ENCODE measurements around the gene SDK2. TPM values are rescaled to one million over a fixed set of nuclear protein-coding genes. Genes with fewer than 3 reads are reported as not detected.

SDK2 gene
- total and polyA plus RNA-seq, 2 donors, result 0.66 to 0.87 TPM

GRCh38 chr17:73641826-73642600 is 2.2 kb downstream of the SDK2 start:
- 41% methylated on average over 12 of the region's 12 CpGs for WGBS
- no peak for DNase-seq (ENCODE audit: low read depth in 6 of 9, low spot score in 9 of 9)

GRCh38 chr17:73640691-73641090 is 3.6 kb downstream of the SDK2 start:
- WGBS, result 92% methylated on average over 4 of the region's 4 CpGs
- no peak overlapping the region for H3K4me3 ChIP-seq (ENCODE audit: low read length in 2 of 2)
- peaks cover 3 to 8% of the 10 kb centered on the region in 2 donors for H3K4me1 ChIP-seq (ENCODE audit: control insufficient read depth in 2 of 2, insufficient read depth in 2 of 2, low read length in 2 of 2)
- no peaks in the 10 kb centered on the region for H3K36me3 ChIP-seq (ENCODE audit: control insufficient read depth in 2 of 2, insufficient read depth in 2 of 2, low read length in 1 of 2)
- H3K27ac ChIP-seq (ENCODE audit: low read depth in 1 of 2, low read length in 1 of 2), result no peak overlapping the region
- no peak for DNase-seq (ENCODE audit: low read depth in 6 of 9, low spot score in 9 of 9)
- peaks cover 45 to 58% of the 10 kb centered on the region in 2 donors for H3K27me3 ChIP-seq (ENCODE audit: control insufficient read depth in 2 of 2, insufficient read depth in 1 of 2, low read length in 1 of 2)
- H3K9me3 ChIP-seq (ENCODE audit: control insufficient read depth in 2 of 2, insufficient read depth in 1 of 2, low read length in 1 of 2), result no peaks in the 10 kb centered on the region

More at GRCh38 chr17:73641826-73642600, 2.2 kb downstream of the SDK2 start:
- no peaks in the 10 kb centered on the region for H3K9me3 ChIP-seq (ENCODE audit: control insufficient read depth in 2 of 2, insufficient read depth in 1 of 2, low read length in 1 of 2)
- H3K4me3 ChIP-seq (ENCODE audit: low read length in 2 of 2), result no peak overlapping the region
- H3K36me3 ChIP-seq (ENCODE audit: control insufficient read depth in 2 of 2, insufficient read depth in 2 of 2, low read length in 1 of 2), result no peaks in the 10 kb centered on the region
- no peak overlapping the region for H3K27ac ChIP-seq (ENCODE audit: low read depth in 1 of 2, low read length in 1 of 2)
- peaks cover 3 to 8% of the 10 kb centered on the region in 2 donors for H3K4me1 ChIP-seq (ENCODE audit: control insufficient read depth in 2 of 2, insufficient read depth in 2 of 2, low read length in 2 of 2)
- H3K27me3 ChIP-seq (ENCODE audit: control insufficient read depth in 2 of 2, insufficient read depth in 1 of 2, low read length in 1 of 2), result peaks cover 58 to 71% of the 10 kb centered on the region in 2 donors

GRCh38 chr17:73639932-73640331 is 4.3 kb downstream of the SDK2 start:
- no peak for DNase-seq (ENCODE audit: low read depth in 6 of 9, low spot score in 9 of 9)
- Histone ChIP-seq H3K36me3 (ENCODE audit: control insufficient read depth in 2 of 2, insufficient read depth in 2 of 2, low read length in 1 of 2) (no peaks in the 10 kb centered on the region), H3K27ac (ENCODE audit: low read depth in 1 of 2, low read length in 1 of 2) (no peak overlapping the region), H3K27me3 (ENCODE audit: control insufficient read depth in 2 of 2, insufficient read depth in 1 of 2, low read length in 1 of 2) (peaks cover 37 to 53% of the 10 kb centered on the region in 2 donors), H3K4me1 (ENCODE audit: control insufficient read depth in 2 of 2, insufficient read depth in 2 of 2, low read length in 2 of 2) (peaks cover 0 to 8% of the 10 kb centered on the region in 2 donors), H3K9me3 (ENCODE audit: control insufficient read depth in 2 of 2, insufficient read depth in 1 of 2, low read length in 1 of 2) (no peaks in the 10 kb centered on the region), H3K4me3 (ENCODE audit: low read length in 2 of 2) (no peak overlapping the region)
- WGBS, result 93% methylated on average over 12 of the region's 12 CpGs

- WGBS, result 93% methylated on average over 11 of the region's 11 CpGs
- no peaks in the 10 kb centered on the region for H3K36me3 ChIP-seq (ENCODE audit: control insufficient read depth in 2 of 2, insufficient read depth in 2 of 2, low read length in 1 of 2)
- H3K4me3 ChIP-seq (ENCODE audit: low read length in 2 of 2), result no peak overlapping the region
- H3K27me3 ChIP-seq (ENCODE audit: control insufficient read depth in 2 of 2, insufficient read depth in 1 of 2, low read length in 1 of 2), result peaks cover 32 to 50% of the 10 kb centered on the region in 2 donors
- DNase-seq (ENCODE audit: low read depth in 6 of 9, low spot score in 9 of 9), result no peak
- no peaks in the 10 kb centered on the region for H3K9me3 ChIP-seq (ENCODE audit: control insufficient read depth in 2 of 2, insufficient read depth in 1 of 2, low read length in 1 of 2)
- H3K27ac ChIP-seq (ENCODE audit: low read depth in 1 of 2, low read length in 1 of 2), result no peak overlapping the region
- H3K4me1 ChIP-seq (ENCODE audit: control insufficient read depth in 2 of 2, insufficient read depth in 2 of 2, low read length in 2 of 2), result peaks cover 0 to 8% of the 10 kb centered on the region in 2 donors
Measured at GRCh38 chr17:73639322-73639721, 4.9 kb downstream of the SDK2 start.

- Histone ChIP-seq H3K36me3 (ENCODE audit: control insufficient read depth in 2 of 2, insufficient read depth in 2 of 2, low read length in 1 of 2) (no peaks in the 10 kb centered on the region), H3K4me1 (ENCODE audit: control insufficient read depth in 2 of 2, insufficient read depth in 2 of 2, low read length in 2 of 2) (peaks cover 0 to 5% of the 10 kb centered on the region in 2 donors), H3K27me3 (ENCODE audit: control insufficient read depth in 2 of 2, insufficient read depth in 1 of 2, low read length in 1 of 2) (peaks cover 25 to 42% of the 10 kb centered on the region in 2 donors), H3K27ac (ENCODE audit: low read depth in 1 of 2, low read length in 1 of 2) (no peak overlapping the region), H3K4me3 (ENCODE audit: low read length in 2 of 2) (no peak overlapping the region), H3K9me3 (ENCODE audit: control insufficient read depth in 2 of 2, insufficient read depth in 1 of 2, low read length in 1 of 2) (no peaks in the 10 kb centered on the region)
- no peak for DNase-seq (ENCODE audit: low read depth in 6 of 9, low spot score in 9 of 9)
- WGBS, result 98% methylated on average over 3 of the region's 3 CpGs
Measured at GRCh38 chr17:73638556-73638955, 5.7 kb downstream of the SDK2 start.

GRCh38 chr17:73637866-73638265 is 6.4 kb downstream of the SDK2 start:
- Histone ChIP-seq H3K27me3 (ENCODE audit: control insufficient read depth in 2 of 2, insufficient read depth in 1 of 2, low read length in 1 of 2) (peaks cover 20 to 35% of the 10 kb centered on the region in 2 donors), H3K36me3 (ENCODE audit: control insufficient read depth in 2 of 2, insufficient read depth in 2 of 2, low read length in 1 of 2) (no peaks in the 10 kb centered on the region), H3K27ac (ENCODE audit: low read depth in 1 of 2, low read length in 1 of 2) (no peak overlapping the region), H3K4me3 (ENCODE audit: low read length in 2 of 2) (no peak overlapping the region), H3K9me3 (ENCODE audit: control insufficient read depth in 2 of 2, insufficient read depth in 1 of 2, low read length in 1 of 2) (no peaks in the 10 kb centered on the region), H3K4me1 (ENCODE audit: control insufficient read depth in 2 of 2, insufficient read depth in 2 of 2, low read length in 2 of 2) (peaks cover 0 to 5% of the 10 kb centered on the region in 2 donors)
- 96% methylated on average over 8 of the region's 8 CpGs for WGBS
- no peak for DNase-seq (ENCODE audit: low read depth in 6 of 9, low spot score in 9 of 9)

- H3K4me3 ChIP-seq (ENCODE audit: low read length in 2 of 2), result no peak overlapping the region
- DNase-seq (ENCODE audit: low read depth in 6 of 9, low spot score in 9 of 9), result no peak
- peaks cover 0 to 9% of the 10 kb centered on the region in 2 donors for H3K27me3 ChIP-seq (ENCODE audit: control insufficient read depth in 2 of 2, insufficient read depth in 1 of 2, low read length in 1 of 2)
- H3K4me1 ChIP-seq (ENCODE audit: control insufficient read depth in 2 of 2, insufficient read depth in 2 of 2, low read length in 2 of 2), result no peaks in the 10 kb centered on the region
- H3K9me3 ChIP-seq (ENCODE audit: control insufficient read depth in 2 of 2, insufficient read depth in 1 of 2, low read length in 1 of 2), result no peaks in the 10 kb centered on the region
- no peak overlapping the region for H3K27ac ChIP-seq (ENCODE audit: low read depth in 1 of 2, low read length in 1 of 2)
- H3K36me3 ChIP-seq (ENCODE audit: control insufficient read depth in 2 of 2, insufficient read depth in 2 of 2, low read length in 1 of 2), result no peaks in the 10 kb centered on the region
- 97% methylated on average over 12 of the region's 12 CpGs for WGBS
Measured at GRCh38 chr17:73635101-73635817, 9.0 kb downstream of the SDK2 start.

GRCh38 chr17:73634629-73635028 is 9.6 kb downstream of the SDK2 start:
- no peaks in the 10 kb centered on the region for H3K36me3 ChIP-seq (ENCODE audit: control insufficient read depth in 2 of 2, insufficient read depth in 2 of 2, low read length in 1 of 2)
- H3K9me3 ChIP-seq (ENCODE audit: control insufficient read depth in 2 of 2, insufficient read depth in 1 of 2, low read length in 1 of 2), result no peaks in the 10 kb centered on the region
- H3K27ac ChIP-seq (ENCODE audit: low read depth in 1 of 2, low read length in 1 of 2), result no peak overlapping the region

GRCh38 chr17:73633736-73634135 is 10.5 kb downstream of the SDK2 start:
- H3K27me3 ChIP-seq (ENCODE audit: control insufficient read depth in 2 of 2, insufficient read depth in 1 of 2, low read length in 1 of 2), result no peaks in the 10 kb centered on the region
- H3K36me3 ChIP-seq (ENCODE audit: control insufficient read depth in 2 of 2, insufficient read depth in 2 of 2, low read length in 1 of 2), result no peaks in the 10 kb centered on the region
- WGBS, result 94% methylated on average over 8 of the region's 8 CpGs
- no peak for DNase-seq (ENCODE audit: low read depth in 6 of 9, low spot score in 9 of 9)
- H3K4me3 ChIP-seq (ENCODE audit: low read length in 2 of 2), result no peak overlapping the region
- H3K4me1 ChIP-seq (ENCODE audit: control insufficient read depth in 2 of 2, insufficient read depth in 2 of 2, low read length in 2 of 2), result no peaks in the 10 kb centered on the region
- no peak overlapping the region for H3K27ac ChIP-seq (ENCODE audit: low read depth in 1 of 2, low read length in 1 of 2)
- H3K9me3 ChIP-seq (ENCODE audit: control insufficient read depth in 2 of 2, insufficient read depth in 1 of 2, low read length in 1 of 2), result no peaks in the 10 kb centered on the region

More at GRCh38 chr17:73634629-73635028, 9.6 kb downstream of the SDK2 start:
- Histone ChIP-seq H3K4me1 (ENCODE audit: control insufficient read depth in 2 of 2, insufficient read depth in 2 of 2, low read length in 2 of 2) (no peaks in the 10 kb centered on the region), H3K27me3 (ENCODE audit: control insufficient read depth in 2 of 2, insufficient read depth in 1 of 2, low read length in 1 of 2) (peaks cover 0 to 7% of the 10 kb centered on the region in 2 donors), H3K4me3 (ENCODE audit: low read length in 2 of 2) (no peak overlapping the region)
- DNase-seq (ENCODE audit: low read depth in 6 of 9, low spot score in 9 of 9), result no peak
- 95% methylated on average over 5 of the region's 5 CpGs for WGBS
